Mesenteric fat pad (tissue), 1 donor: Measurements from ENCODE around the gene RALGPS1. TPM values are rescaled to one million over a fixed set of nuclear protein-coding genes. Genes with fewer than 3 reads are reported as not detected.
A peak's percentile ranks its signal among the peaks of the same experiment; 100 is the strongest.

Experiments used
- DNase-seq: peaks from one replicate; pipeline ENCODE4 v3.0.0-alpha.2; 2020; ENCODE audit warnings: low spot score
- total RNA-seq: library from RNA; stranded (reverse); fragmentation: NEBNext Ultra II Directional; extraction: Animal tissue kit (Norgen Biotek cat#: 25700); gene quantifications from one replicate; pipeline ENCODE4 v1.2.1, GENCODE V29; 2021
- donor health status: DM: yes; HTN: yes; CAD: no.

The RALGPS1 gene
- total RNA-seq, 1 donor from 2014 or later: 4.8 TPM

DNA sequence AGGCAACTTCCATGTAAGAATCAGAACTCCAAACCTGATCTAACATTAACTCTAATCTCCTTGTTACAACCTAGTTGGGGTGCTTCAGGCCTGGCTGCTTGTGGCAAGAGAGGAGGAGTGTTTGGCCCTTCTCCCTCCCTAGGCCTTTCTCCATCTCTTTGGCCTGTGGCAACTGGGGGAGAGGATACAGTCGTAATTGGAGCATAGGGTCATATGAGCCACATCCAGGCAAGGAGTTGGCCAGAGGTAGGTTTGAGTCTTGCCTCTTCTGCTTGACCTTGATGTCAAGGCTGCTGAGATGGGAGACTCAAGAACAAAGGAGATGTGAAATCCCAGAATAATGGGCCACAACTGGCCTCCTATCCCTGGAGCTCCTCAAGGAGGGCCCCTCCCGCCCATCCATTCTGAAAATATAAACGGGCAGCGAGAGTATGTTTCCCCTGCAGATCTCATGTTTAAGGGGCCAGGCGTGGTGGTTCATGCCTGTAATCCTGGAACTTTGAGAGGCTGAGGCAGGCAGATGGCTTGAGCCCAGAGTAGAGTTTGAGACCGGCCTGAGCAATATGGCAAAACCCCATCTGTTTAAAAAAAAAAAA is 267.1 kb downstream of the RALGPS1 start:
- DNase-seq: peak; percentile 26

DNA sequence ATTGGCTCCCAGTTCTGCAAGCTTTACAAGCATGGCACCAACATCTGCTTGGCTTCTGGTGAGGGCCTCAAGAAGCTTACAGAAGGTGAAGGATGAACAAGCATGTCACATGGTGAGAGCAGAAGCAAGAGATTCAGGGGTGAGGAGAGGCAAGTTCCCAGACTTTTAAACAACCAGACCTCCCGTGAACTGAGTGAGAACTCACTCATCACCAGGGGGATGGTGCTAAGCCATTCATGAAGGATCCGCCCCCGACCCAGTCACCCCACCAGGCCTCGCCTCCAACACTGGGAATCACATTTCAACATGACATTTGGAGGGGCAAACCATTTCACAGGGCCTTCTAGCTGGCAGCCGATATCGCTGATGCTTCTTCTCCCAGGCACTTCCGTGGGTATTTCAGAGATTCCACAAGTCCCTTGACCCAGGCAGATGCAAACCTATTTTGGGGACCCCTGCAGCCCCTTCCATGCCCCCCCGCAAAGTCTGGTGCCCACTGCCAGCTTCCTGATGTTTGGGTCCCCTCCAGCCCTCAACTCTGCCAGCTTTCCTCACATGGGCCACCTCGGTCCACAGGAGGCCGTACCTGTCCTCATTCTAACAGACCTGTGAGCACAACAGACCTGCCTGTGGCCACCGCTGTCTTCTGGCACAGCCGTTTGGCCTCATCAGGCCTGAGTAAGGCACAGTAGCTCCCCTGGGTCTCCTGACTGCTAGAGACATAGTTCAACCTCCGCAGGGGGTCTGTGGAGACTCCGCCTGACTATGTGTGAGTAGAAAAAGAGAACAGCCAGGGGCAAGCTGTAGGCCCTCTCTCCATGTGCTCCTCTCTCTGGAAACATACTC is 268.5 kb downstream of the RALGPS1 start:
- DNase-seq: no peak

DNA sequence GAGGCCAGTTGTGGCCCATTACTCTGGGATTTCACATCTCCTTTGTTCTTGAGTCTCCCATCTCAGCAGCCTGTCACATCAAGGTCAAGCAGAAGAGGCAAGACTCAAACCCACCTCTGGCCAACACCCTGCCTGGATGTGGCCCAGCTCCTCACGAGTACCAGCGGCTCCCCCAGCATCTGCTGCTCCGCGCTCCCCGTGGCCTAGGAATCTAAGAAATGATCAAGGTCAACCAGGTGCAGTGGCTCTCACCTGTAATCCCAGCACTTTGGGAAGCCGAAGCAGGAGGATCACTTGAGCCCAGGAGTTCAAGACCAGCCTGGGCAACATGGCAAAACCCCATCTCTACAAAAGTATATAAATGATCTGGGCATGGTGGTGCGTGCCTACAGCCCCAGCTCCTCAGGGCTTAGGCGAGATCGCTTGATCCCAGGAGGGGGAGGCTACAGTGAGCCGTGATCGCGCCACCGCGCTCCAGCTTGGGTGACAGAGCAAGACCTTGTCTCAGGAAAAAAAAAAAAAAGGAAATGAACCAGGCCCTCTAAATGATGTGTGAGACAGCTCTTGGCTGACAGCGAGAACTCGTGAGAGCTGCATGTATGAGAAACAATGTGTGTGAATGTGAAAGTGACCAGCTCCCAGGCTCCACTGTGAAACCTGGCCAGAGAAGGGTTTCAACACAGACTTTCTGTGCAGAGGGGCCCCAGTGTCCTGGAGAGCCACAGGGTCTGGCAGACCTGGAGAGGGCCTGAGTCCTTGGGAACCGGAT is 269.4 kb downstream of the RALGPS1 start:
- DNase-seq: no peak

DNA sequence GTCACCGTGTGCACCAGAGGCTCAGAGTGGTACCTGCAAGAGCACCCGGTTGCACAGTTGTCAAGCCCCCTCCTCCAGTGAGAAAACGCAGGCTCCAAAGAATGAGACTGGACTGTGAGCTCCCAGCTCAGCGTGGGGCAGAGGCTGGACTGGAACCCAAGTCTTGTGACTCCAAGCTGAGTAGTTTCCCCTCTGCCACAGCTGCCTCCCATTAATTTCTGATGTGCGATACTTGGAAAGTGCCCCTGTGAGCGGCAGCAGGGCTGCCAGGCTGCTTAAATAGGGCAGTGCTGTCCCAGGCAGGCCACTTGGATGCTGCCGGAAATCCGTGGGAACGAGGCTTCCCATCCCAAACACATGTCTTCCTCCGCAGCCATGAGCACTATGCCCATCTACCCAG is 270.1 kb downstream of the RALGPS1 start:
- DNase-seq: no peak

DNA sequence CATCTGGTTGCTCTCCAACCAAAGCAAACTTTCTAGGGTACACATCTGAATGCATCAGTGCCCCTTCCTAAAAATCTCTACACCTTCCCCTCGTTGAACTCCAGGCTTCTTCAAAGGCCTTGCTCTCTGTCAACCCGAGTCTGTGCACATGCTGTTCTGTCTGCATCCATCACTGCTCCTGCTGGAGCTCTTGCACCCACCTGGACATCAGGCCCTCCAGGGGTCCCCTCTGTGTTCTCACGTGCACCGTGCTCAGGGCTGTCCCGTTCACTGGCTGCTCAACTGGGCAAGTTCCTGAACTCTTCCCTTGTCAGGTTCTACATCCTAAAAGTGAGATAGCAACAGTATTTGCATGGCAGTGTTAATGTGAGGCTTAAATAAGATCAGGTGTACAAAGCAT is 270.6 kb downstream of the RALGPS1 start:
- DNase-seq: no peak

DNA sequence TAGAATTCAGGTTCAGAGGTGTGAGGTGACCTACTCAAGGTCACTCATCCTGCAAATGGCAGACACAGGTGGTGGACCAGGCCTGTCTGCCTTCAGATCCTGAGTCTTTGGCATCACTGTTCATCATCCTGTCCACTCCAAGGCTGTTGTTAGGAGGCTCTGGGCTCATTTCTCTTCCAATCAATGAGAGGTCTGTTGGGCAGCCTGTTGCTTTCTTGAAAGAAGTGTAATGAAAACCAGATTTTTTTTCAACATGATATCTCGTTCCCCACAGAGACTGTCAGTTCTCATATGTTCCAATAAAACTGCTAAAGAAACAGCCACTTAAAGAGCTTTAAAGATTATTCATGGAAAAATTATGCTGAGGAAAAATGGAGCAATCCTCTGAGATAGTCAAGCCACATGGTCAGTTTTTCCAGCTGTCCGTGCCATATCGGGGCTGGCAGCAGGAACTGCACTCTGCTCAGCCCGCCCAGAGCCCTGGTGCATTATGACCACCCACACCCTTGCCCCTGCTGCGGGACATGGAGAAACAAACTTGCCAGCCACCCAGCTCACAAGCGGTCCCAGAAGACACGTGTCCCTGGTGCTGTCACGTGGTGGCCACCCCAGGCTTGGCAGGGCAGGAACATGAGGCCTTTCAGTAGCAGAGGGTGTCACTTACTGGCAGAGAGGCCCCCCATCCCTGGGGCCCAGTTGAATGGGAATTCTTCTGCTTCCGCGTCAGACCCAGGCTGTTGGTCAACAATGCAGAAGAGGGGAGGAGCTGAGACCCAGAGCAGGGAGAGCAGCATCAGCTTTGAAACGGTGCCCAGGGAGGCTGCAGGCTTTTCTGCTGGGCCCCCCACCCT is 271.6 kb downstream of the RALGPS1 start:
- peak; percentile 93 for DNase-seq

DNA sequence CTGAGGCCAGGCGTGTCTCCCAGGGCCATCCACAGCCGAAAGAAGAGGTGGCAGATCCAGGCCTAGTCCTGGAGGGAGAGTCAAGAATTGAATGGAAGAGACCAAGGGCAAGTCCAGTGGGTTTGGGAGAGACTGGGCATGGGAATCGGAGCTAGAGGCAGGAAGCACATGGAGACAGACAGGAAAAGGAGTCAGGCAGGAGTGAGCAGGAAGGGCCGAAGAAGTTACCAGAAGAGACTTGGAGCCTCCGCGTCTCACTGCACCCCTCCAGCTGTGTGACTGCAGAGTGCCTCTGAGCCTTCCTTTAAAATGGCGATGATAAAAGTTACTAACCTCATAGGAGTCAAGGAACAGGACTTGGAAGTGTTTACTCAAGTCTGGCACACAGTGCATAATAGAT is 272.2 kb downstream of the RALGPS1 start:
- no peak for DNase-seq

DNA sequence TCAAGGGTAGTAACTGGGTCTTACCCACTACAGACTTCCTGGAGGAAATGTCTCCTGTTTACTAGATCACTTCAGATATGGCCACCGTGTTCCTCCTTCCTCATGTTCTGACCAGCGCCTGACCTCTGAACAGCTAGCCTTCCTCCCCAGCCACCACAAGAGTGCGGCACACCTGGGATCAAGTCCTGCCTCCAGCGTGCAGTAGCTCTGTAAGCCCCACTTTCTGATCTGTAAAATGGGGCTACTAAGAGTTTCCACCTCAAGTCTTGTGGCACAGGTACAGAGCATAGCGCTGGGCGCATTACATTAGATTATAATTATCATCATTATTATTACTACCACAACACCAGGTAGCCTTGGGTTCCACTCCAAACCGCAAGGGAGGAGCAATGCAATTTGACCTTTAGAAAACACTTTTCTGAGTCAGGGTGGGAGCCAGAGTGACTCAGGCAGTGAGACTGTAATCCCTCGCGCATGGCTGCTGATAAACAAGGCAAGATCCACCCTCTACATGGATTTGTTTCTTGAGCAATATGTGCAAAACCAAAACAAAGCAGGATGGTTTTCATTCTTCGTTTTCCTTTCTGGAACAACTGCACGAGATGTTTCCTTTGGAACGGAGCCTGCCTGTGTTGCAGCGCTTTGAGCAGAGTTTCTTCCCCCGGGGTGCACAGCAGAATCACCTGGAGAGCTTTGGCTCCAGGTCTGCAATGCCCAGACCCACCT is 272.8 kb downstream of the RALGPS1 start:
- no peak for DNase-seq

DNA sequence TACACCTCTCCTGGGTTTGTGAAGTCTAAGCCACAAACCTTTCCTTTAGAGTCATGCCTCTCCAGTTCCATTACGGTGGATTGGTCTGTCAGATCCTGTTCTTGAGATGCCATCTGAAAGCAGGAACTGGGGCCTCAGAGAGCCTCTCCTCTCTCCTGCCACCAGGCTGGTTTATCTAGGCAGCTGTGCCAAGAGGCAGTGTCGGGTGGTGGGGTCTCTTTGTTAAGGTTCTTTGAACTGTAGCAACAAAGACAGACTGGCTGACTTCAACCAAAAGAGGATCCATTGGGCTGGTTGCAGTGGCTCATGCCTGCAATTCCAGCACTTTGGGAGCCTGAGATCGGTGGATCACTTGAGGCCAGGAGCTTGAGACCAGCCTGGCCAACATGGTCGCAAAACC is 273.8 kb downstream of the RALGPS1 start:
- DNase-seq: no peak

DNA sequence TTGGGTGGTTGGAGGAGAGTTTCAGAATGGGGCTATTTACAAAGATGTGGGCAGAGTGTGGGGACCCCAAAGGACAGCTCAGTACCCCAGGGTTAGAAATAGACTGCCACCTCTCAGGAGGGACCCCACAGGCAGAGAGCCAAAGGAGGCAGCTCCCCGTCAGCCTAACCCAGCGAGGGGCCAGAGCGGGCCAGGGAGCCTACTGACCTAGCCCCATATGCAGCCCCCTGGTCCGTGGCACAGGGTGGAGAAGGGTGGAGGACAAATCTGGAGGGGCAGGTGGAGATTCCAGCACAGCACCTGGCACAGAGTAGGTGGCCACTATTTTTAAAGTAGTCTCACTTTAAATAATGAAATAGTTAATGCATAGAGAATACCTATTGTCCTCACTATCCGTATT is 275.0 kb downstream of the RALGPS1 start:
- DNase-seq: no peak

DNA sequence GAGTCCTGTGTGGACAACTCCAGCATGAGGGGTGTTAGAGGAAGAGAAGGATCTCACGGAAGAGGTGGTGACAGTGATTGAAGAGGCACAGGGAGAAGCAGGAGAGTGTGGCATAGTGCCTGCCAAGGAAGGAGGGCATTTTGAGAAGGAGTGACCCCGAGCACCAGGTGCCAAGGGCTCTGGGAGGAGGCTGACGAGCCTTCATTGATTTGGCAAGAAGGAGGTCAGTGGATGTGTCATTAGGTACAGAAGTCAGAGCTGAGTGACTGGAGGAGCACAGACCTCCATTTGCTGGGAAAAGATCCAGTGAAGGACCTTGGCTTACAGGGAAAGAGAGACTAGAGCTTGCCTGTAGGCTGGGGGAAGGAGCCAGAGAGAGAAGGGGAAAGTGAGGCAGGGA is 278.2 kb downstream of the RALGPS1 start:
- no peak for DNase-seq

DNA sequence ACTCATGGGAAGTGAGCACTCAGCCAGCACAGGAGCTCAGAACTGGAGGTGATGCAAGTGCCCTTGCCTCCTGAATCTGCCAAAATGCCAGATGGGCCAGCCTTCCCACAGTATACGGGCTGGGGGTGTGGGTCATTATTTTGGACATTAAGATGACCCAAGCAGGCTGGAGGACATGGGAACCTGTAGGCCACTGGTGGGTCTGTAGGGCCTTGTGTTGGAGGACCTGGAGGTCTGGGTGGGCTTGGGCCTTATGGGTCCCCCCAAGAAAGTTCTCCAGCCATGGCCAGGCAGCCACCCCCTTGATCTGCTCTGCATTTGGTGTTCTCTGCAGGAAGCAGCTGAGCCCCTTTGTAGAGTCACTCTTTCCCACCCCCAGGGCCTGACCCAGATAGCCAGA is 278.9 kb downstream of the RALGPS1 start:
- no peak for DNase-seq

DNA sequence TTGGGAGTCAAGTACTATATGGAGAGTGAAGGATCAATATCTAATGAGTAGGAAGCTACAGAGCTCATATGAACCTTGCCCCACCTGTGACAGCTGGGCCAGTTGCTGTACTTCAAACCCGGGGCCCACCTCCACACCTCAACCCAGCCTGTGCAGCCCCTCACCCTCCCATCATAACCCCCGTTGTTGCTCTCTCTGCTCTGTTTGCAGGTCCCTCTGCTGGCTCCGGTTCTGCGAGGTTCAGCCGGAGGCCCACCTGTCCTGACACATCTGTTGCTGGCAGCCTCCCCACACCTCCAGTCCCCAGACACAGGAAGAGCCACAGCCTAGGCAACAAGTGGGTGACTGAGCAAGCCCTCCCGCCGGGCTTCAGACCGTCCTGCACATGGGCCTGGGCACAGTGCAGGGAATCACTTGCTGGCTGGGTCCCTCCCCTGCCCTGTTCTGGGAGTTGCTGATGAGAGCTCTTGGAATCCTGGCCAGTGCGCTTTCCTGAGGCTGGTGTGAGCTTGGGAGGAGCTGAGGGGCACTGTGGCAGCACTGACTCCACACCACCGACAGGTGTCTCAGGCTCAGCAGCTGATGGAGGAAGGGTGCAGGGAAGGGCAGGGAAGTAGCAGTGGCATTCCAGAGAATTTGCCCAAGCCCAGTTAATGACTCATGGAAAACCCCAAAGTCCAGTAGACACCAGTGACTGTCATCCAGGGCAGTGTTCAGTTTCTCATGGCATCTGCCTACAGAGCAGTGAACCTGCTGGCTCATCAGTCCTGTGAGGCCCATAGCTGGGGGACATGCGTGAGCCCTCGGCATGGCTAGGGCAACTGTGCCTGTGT is 280.5 kb downstream of the RALGPS1 start:
- no peak for DNase-seq

DNA sequence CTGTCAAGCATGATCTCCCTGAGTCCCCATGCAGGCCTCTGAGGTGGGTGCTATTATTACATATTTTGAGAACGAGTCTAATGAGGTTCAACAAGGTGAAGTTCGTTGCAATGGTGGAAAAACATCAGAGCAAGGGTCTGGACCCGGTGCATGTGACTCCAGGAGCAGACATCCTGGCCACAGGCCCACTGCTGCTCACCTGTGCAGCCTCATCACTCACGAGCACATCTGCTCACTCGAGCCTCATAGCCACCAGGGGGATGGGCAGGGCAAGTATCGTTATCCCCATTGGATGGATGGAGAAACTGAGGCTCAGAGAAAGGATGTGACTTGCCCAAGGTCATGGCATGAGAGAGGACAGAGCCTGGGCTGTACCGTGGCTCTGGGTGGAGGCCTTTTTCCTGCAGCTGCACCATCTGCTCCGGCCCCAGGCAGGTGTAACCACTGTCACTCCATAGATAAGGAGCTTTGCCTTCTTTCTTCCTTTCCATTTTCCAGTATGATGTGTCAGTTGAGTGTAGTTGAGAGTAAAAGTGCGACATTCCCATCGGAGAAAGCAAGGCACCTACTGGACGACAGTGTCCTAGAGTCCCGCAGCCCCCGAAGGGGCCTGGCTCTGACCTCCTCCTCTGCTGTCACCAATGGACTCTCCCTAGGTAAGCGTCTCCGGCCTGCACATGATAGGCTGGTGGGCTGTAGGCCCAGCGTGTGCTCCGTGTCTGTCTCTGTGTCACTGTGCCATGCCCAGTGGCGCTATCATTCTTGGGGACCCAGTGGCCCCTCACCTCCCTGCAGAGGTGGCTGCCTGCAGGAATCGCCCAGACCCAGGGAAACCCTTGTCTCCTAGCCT is 281.6 kb downstream of the RALGPS1 start:
- no peak for DNase-seq

DNA sequence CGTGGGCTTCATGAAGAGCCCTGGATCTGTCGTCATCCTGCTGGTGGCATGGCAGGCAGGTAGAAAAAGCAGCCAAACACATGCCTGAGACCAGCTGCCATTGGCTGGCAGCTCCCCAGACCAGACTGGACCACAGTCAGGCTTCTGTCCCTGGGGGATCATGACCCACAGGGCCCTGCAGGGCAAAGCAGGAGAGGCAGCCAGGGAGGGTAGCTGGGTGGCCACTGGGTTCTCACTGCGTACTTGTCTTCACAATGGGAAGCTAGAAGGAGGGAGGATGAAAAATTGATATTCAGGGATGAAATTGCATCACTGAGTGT is 282.2 kb downstream of the RALGPS1 start:
- DNase-seq: no peak

DNA sequence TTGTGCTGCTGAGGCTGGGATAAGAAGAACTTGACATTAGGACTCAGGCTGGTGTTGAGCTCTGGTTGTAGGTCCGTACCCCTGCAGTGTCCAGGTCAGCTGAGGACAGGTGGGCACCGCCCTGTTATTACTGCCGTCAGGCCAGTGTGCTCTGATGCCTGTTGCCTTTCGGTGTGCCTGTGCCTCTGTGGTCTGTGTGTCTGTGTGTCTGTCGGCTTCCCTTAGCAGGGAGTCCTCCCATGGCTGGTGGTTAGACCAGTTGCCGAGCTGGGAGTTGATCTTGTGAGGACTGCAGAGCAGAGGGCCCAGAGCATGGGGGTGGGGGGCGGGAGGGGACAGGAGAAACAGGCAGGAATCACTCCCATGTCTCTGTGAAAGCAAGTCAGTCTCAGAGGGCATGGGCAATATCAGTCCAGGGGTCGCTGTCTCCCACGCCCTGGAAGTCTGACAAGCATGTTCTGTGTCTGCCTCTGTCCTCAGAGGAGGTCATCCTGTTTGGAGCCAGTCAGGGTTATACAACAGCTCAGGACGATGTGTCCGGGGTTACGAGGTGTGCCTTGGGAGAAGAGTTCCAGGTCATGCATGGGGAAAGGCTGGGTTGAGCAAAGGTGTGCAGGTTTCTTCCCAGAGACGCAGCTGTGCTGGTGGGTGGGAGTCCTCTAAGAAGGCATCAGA is 282.7 kb downstream of the RALGPS1 start:
- no peak for DNase-seq

DNA sequence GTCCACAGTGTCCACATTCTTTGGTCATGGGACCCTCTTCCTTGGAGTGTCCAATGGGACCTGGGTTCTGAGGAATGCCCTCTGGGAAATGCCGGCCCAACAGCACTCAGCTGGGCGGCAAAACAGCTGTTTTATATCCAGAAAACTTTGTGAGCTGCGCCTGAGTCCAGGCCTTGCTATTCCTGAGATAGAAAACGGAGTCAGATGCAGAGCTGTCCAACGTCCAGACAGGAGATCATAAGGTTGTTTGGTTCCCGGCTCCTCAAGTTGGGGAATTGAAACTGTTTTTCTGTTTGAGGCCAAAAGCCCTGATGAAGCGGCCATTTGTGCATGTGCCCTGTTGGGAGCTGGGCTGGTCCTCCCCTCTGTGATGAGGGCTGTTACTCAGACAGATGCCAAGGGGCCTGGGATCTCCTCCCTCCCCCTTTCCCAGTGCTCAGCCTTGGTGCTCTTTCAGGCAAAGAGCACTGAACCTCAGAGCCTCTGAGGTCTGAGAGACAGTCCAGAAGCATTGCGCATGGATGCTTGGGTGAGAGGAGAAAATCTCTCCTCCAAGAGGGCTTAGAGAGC is 283.4 kb downstream of the RALGPS1 start:
- DNase-seq: no peak

DNA sequence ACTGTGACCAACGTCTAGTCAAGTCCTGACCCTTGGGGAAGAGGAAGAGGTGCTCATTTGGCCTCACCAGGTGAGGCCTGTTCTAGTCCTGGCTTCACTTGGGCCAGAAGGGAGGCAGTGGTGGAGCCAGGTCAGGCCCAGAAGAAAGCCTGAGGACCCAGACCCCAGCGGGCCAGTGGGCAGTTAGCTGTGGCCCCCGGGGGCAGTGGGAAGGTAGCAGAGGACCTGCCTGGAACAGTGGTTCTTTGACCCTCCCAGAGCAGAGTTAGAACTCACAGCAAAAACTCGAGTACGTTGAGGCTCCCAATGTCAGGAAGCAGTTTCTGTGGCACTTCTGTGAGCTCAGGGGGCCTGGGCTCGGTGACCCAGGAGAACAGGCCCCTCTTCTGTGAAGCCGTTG is 284.0 kb downstream of the RALGPS1 start:
- no peak for DNase-seq
